ENCODE data around the gene LEMD1. TPM values are rescaled to one million over a fixed set of nuclear protein-coding genes. Genes with fewer than 3 reads are reported as not detected.

Gene LEMD1
- total and polyA plus RNA-seq, 4 donors: 0.72 to 1.5 (median 1.1) TPM

DNA sequence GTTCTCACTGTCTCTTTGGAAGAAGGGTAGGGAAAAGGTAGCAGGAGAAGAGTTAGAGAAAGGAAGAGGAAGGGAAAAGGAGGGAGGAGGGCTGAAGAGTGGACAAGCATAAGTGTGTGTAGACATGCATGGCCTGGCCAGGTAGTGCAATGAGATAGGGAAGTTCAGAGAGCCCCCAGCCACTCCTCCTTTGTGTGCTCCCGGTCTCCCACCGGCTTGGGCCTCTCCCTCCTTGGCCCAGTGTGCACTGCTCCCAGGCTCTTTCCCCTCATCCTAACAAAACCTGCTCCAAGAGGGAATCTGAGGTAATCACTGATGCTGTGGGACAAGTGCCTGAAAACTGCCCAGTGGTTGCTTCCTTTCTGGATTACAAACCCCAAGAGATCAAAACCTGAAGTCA, 10.3 kb upstream of the LEMD1 start:
- Histone ChIP-seq H3K9me3 (ENCODE audit: control insufficient read depth in 4 of 4, insufficient read depth in 3 of 4, low read length in 3 of 4) (no peaks in the 10 kb centered on the region), H3K36me3 (ENCODE audit: control insufficient read depth in 4 of 4, insufficient read depth in 4 of 4, low read length in 4 of 4) (no peaks in the 10 kb centered on the region), H3K4me1 (ENCODE audit: control insufficient read depth in 5 of 5, insufficient read depth in 5 of 5, low read length in 5 of 5) (peaks cover 0 to 8% (median 0%) of the 10 kb centered on the region in 5 donors), H3K27me3 (ENCODE audit: control insufficient read depth in 3 of 3, insufficient read depth in 3 of 3, low read length in 2 of 3) (peaks cover 0 to 2% (median 0%) of the 10 kb centered on the region in 3 donors), H3K9ac (ENCODE audit: insufficient read depth in 1 of 2, low read length in 2 of 2) (no peak overlapping the region), H3K4me3 (no peak overlapping the region), H3K27ac (ENCODE audit: low read depth in 1 of 2, low read length in 1 of 2) (no peak overlapping the region)
- DNase-seq (no peak), ATAC-seq (ENCODE audit: insufficient read depth, low FRiP score) (no peak)
- WGBS, 2 donors: 72 to 76% methylated on average over 2 of the region's 2 CpGs
- TF ChIP-seq, protein P1, sequence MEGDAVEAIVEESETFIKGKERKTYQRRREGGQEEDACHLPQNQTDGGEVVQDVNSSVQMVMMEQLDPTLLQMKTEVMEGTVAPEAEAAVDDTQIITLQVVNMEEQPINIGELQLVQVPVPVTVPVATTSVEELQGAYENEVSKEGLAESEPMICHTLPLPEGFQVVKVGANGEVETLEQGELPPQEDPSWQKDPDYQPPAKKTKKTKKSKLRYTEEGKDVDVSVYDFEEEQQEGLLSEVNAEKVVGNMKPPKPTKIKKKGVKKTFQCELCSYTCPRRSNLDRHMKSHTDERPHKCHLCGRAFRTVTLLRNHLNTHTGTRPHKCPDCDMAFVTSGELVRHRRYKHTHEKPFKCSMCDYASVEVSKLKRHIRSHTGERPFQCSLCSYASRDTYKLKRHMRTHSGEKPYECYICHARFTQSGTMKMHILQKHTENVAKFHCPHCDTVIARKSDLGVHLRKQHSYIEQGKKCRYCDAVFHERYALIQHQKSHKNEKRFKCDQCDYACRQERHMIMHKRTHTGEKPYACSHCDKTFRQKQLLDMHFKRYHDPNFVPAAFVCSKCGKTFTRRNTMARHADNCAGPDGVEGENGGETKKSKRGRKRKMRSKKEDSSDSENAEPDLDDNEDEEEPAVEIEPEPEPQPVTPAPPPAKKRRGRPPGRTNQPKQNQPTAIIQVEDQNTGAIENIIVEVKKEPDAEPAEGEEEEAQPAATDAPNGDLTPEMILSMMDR (IDR thresholded peaks at IDR 0.05; ENCODE audit: control extremely low read depth, extremely low read depth): no peak

DNA sequence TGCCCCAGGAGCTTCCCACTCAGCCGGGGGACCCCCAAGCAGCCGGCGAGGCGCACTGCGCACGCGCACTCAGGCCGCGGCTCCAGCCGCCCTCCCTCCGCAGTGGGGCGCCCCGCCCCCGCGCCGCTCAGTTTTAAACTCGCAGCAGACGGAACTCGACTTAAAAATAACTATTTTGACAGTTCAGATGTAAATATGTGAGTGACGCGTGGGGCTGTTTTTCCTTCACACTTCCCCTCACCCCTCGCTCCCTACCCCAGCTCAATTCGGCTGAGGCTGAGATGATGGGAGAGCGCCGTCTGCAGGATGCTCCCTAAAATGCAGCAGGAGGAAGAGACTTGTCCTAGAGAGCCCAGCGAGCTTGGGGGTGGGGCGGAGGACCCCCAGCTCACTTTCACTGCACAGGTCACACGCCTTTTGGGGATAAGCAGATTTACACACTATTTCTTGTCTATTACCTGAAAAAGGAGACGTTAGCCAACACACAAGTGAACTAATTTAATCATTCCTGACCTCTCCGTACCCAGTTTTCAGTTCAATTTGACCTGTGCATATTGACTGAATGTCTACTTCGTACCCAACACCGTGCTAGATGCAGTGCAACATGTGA, 8.9 kb upstream of the LEMD1 start:
- peaks cover 0 to 2% (median 0%) of the 10 kb centered on the region in 3 donors for H3K27me3 ChIP-seq (ENCODE audit: control insufficient read depth in 3 of 3, insufficient read depth in 3 of 3, low read length in 2 of 3)
- peak overlapping the region in 1 of 2 donors; percentile 43 for H3K9ac ChIP-seq (ENCODE audit: insufficient read depth in 1 of 2, low read length in 2 of 2)
- WGBS, 2 donors: 6 to 8% methylated on average over 32 of the region's 32 CpGs
- TF ChIP-seq, protein P1 (IDR thresholded peaks at IDR 0.05; ENCODE audit: control extremely low read depth, extremely low read depth): peak; percentile 56
- H3K4me1 ChIP-seq (ENCODE audit: control insufficient read depth in 5 of 5, insufficient read depth in 5 of 5, low read length in 5 of 5): peaks cover 0 to 8% (median 0%) of the 10 kb centered on the region in 5 donors
- H3K9me3 ChIP-seq (ENCODE audit: control insufficient read depth in 4 of 4, insufficient read depth in 3 of 4, low read length in 3 of 4): no peaks in the 10 kb centered on the region
- no peak overlapping the region for H3K27ac ChIP-seq (ENCODE audit: low read depth in 1 of 2, low read length in 1 of 2)
- H3K4me3 ChIP-seq: no peak overlapping the region
- no peaks in the 10 kb centered on the region for H3K36me3 ChIP-seq (ENCODE audit: control insufficient read depth in 4 of 4, insufficient read depth in 4 of 4, low read length in 4 of 4)
- DNase-seq (peak; percentile 79 to 80 (median 79)), ATAC-seq (ENCODE audit: insufficient read depth, low FRiP score) (peak; percentile 41)

DNA sequence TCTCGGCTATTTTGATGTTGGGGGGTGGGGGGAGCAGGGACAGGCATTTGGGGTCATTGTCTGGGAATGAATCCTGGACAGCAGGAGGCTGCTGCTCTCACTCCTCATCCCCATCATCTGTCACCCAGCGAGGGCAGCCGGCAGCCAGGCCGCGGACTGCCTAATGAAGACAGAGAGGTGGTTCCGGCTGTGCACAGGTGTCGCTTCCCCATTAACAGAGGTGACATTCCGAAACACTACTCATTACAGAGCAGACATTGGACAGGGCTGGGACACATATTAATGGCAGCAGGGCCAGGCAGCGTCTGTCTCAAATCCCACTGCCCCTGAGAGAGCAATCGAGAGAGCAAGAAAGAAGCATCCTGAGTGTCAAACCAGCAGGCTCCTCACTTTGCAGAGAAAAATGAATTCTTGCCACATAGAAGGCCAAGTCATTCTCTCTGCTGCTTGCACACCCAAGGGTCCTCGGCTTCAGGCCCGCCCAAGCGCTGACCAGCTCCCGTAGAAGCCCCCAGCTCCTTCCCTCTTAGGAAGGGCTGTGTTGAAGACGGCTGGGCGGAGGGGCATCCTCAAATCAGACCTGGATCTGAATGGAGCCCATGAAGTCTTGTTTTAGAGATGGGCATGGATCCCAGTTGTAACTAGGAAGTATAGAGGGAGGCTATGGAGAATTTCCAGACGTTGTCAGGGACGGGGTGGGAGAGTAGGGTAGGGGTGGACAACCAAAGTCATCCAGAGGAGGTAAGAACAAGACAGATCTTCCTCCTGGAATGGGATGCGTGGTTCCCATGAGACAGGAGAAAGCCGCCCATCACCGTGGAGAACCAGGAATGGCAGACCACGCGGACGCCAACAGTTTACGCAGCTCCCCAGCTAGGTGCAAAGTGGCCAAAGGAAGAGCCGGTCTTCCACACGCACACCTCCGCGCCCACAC, 8.2 kb upstream of the LEMD1 start:
- Histone ChIP-seq H3K9ac (ENCODE audit: insufficient read depth in 1 of 2, low read length in 2 of 2) (peak overlapping the region in 1 of 2 donors; percentile 43), H3K4me1 (ENCODE audit: control insufficient read depth in 5 of 5, insufficient read depth in 5 of 5, low read length in 5 of 5) (peaks cover 0 to 8% (median 0%) of the 10 kb centered on the region in 5 donors), H3K9me3 (ENCODE audit: control insufficient read depth in 4 of 4, insufficient read depth in 3 of 4, low read length in 3 of 4) (no peaks in the 10 kb centered on the region), H3K27ac (ENCODE audit: low read depth in 1 of 2, low read length in 1 of 2) (no peak overlapping the region), H3K27me3 (ENCODE audit: control insufficient read depth in 3 of 3, insufficient read depth in 3 of 3, low read length in 2 of 3) (peaks cover 0 to 2% (median 0%) of the 10 kb centered on the region in 3 donors), H3K4me3 (no peak overlapping the region), H3K36me3 (ENCODE audit: control insufficient read depth in 4 of 4, insufficient read depth in 4 of 4, low read length in 4 of 4) (no peaks in the 10 kb centered on the region)
- WGBS, 2 donors: 65 to 67% methylated on average over 29 of the region's 29 CpGs
- DNase-seq (no peak), ATAC-seq (ENCODE audit: insufficient read depth, low FRiP score) (no peak)
- TF ChIP-seq, protein P1 (IDR thresholded peaks at IDR 0.05; ENCODE audit: control extremely low read depth, extremely low read depth): no peak
